Breast epithelium (tissue), 3 donors: Measurements from ENCODE around the gene VPS45.

Experiments
- POLR2A ChIP-seq: fragments of 450-650 bp; IDR thresholded peaks from one replicate; pipeline ENCODE4 v1.6.1; 2016; ENCODE audit warnings: antibody characterized with exemption, mild to moderate bottlenecking, moderate library complexity
- POLR2AphosphoS5 ChIP-seq, 3 donors: sonication (generic); formaldehyde crosslinking; IDR thresholded peaks; one replicate each; pipeline ENCODE4 v1.6.1; 2017; ENCODE audit warnings: antibody characterized with exemption in 3 of 3
- TF ChIP-seq, protein P1 (sequence below), 3 donors: fragments of 450-650 bp; IDR thresholded peaks; one replicate each; pipeline ENCODE4 v1.5.1; 2016 to 2017; ENCODE audit warnings: antibody characterized with exemption in 3 of 3, mild to moderate bottlenecking in 3 of 3, moderate library complexity in 3 of 3

DNA sequence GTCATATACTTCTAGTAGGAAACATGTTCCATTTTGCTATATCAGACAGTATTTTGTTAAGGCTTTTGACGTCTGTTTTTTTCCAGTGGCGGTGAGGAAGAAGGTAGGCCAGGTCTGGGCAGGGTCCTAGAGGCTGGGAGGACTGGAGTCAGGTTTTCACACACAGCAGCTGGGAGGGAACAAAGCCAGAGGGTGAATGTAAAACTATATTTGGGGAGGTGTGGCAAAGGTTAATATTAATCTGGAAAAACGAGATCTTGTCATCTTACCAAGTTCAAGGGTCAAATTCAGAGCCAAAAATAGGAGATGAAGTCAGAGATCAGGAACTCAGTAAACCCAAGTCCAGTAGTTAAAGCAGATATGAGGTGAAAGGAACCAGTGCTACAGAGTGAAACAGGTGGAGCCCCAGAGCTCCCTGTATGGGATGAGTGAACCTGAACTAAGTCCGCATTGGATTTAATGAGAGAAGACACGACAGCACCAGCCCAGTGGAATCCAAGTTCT, 46.3 kb upstream of the VPS45 start:
- TF ChIP-seq, protein P1, sequence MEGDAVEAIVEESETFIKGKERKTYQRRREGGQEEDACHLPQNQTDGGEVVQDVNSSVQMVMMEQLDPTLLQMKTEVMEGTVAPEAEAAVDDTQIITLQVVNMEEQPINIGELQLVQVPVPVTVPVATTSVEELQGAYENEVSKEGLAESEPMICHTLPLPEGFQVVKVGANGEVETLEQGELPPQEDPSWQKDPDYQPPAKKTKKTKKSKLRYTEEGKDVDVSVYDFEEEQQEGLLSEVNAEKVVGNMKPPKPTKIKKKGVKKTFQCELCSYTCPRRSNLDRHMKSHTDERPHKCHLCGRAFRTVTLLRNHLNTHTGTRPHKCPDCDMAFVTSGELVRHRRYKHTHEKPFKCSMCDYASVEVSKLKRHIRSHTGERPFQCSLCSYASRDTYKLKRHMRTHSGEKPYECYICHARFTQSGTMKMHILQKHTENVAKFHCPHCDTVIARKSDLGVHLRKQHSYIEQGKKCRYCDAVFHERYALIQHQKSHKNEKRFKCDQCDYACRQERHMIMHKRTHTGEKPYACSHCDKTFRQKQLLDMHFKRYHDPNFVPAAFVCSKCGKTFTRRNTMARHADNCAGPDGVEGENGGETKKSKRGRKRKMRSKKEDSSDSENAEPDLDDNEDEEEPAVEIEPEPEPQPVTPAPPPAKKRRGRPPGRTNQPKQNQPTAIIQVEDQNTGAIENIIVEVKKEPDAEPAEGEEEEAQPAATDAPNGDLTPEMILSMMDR (IDR thresholded peaks at IDR 0.05): no peak
- TF ChIP-seq POLR2A (no peak), POLR2AphosphoS5 (IDR thresholded peaks at IDR 0.05) (no peak)
